Endothelial cell of umbilical vein (primary cell): Measurements from ENCODE around the gene PHC3. TPM values are rescaled to one million over a fixed set of nuclear protein-coding genes. Genes with fewer than 3 reads are reported as not detected.

Source experiments
- BruUV-seq: library from RNA; stranded (reverse); fragments of 400-500 nt; replicated peaks from 2 replicates; lab custom pipeline; 2021; lab: Mats Ljungman, UMichigan
- CTCF ChIA-PET: fragments of 300-600, 350-600 bp; sonication (Branson Sonifier 250); formaldehyde crosslinking; loops from one replicate; lab custom pipeline; 2021; ENCODE audit warnings: antibody characterized with exemption, inconsistent platforms; lab: Charles Lee
- POLR2A ChIA-PET: fragments of 300-600, 350-600 bp; sonication (Branson Sonifier 250); formaldehyde crosslinking; loops from one replicate; lab custom pipeline; 2021; ENCODE audit warnings: antibody characterized with exemption, inconsistent platforms; lab: Charles Lee
- DNase-seq: peaks from one replicate; pipeline ENCODE4 v3.0.0-alpha.2; 2011; ENCODE audit warnings: low read depth, low spot score
- FAIRE-seq: peaks from 2 replicates; lab custom pipeline; 2011; peaks lifted over from hg19 to GRCh38; lab: Jason Lieb, UNC
- H2AFZ ChIP-seq: 2 replicates; pipeline ENCODE4 v1.6.0; 2012; ENCODE audit warnings: low read depth, low read length, control low read depth, inconsistent platforms
- H3K27ac ChIP-seq: 2 replicates; pipeline ENCODE4 v1.5.1; 2011; ENCODE audit warnings: low read depth, mild to moderate bottlenecking, control low read depth, low read length, moderate library complexity; ENCODE audit not compliant: insufficient read depth
- H3K27me3 ChIP-seq, 2 experiments: 2 replicates each; pipeline versions ENCODE4 v1.6.0 to v1.6.1; 2011; ENCODE audit warnings: low read length in 2 of 2, mixed read lengths in 1 of 2; ENCODE audit not compliant: control insufficient read depth in 2 of 2, insufficient read depth in 2 of 2
- H3K36me3 ChIP-seq, 2 experiments: 2 replicates in 1 of 2; 3 replicates in 1 of 2; pipeline ENCODE4 v1.5.1; 2011; ENCODE audit warnings: low read length in 2 of 2, mild to moderate bottlenecking in 1 of 2, moderate library complexity in 1 of 2; ENCODE audit not compliant: control insufficient read depth in 2 of 2, insufficient read depth in 2 of 2; ENCODE audit errors: extremely low read depth in 1 of 2
- H3K4me1 ChIP-seq: 3 replicates; pipeline ENCODE4 v1.5.1; 2011; ENCODE audit warnings: mild to moderate bottlenecking, low read length; ENCODE audit not compliant: control insufficient read depth, insufficient read depth; ENCODE audit errors: extremely low read depth
- H3K4me2 ChIP-seq: 2 replicates; pipeline ENCODE4 v1.6.1; 2011; ENCODE audit warnings: low read length, control low read depth, mixed read lengths; ENCODE audit not compliant: insufficient read depth
- H3K4me3 ChIP-seq, 3 experiments: fragments of 200-600 bp in 1 of 3; sonication (generic), shearing (Covaris generic) in 1 of 3; replicated peaks in 1 of 3; 2 replicates each; pipeline ENCODE4 v1.5.1; 2011 to 2016; ENCODE audit warnings: control low read depth in 3 of 3, low read length in 3 of 3, mild to moderate bottlenecking in 2 of 3, inconsistent platforms in 1 of 3, low read depth in 1 of 3, moderate library complexity in 1 of 3; ENCODE audit not compliant: insufficient read depth in 1 of 3
- H3K79me2 ChIP-seq: 2 replicates; pipeline ENCODE4 v1.6.0; 2012; ENCODE audit warnings: low read length, inconsistent platforms; ENCODE audit not compliant: control insufficient read depth, insufficient read depth
- H3K9ac ChIP-seq: replicated peaks from 2 replicates; pipeline ENCODE3; 2011; ENCODE audit warnings: low read length, control low read depth; ENCODE audit not compliant: insufficient read depth; ENCODE audit errors: extremely low read depth
- H3K9me1 ChIP-seq: replicated peaks from 3 replicates; pipeline ENCODE4 v1.6.0; 2011; ENCODE audit warnings: mild to moderate bottlenecking, low read length; ENCODE audit not compliant: control insufficient read depth, insufficient read depth; ENCODE audit errors: extremely low read depth
- H3K9me3 ChIP-seq: replicated peaks from 2 replicates; pipeline ENCODE4 v1.5.1; 2012; ENCODE audit warnings: low read length, inconsistent platforms; ENCODE audit not compliant: control insufficient read depth, insufficient read depth
- H4K20me1 ChIP-seq: replicated peaks from 2 replicates; pipeline ENCODE3; 2011; ENCODE audit warnings: mild to moderate bottlenecking, low read length; ENCODE audit not compliant: control insufficient read depth, insufficient read depth; ENCODE audit errors: extremely low read depth
- CTCF ChIP-seq, 2 donors: IDR thresholded peaks; 1 replicate in 1 of 2; 2 replicates in 1 of 2; pipeline ENCODE4 v1.5.1; 2011; ENCODE audit warnings: low read length in 2 of 2, mild to moderate bottlenecking in 2 of 2, moderate library complexity in 2 of 2, control low read depth in 1 of 2, inconsistent platforms in 1 of 2, low read depth in 1 of 2; ENCODE audit not compliant: insufficient read depth in 1 of 2; ENCODE audit errors: extremely low read depth in 1 of 2
- EZH2 ChIP-seq: IDR thresholded peaks from 2 replicates; pipeline ENCODE4 v1.6.1; 2012; ENCODE audit warnings: borderline replicate concordance, low read depth, mild to moderate bottlenecking, moderate library complexity, low read length, inconsistent platforms; ENCODE audit not compliant: severe bottlenecking
- FOS ChIP-seq: IDR thresholded peaks from 2 replicates; pipeline ENCODE4 v1.6.1; 2011; ENCODE audit warnings: mild to moderate bottlenecking, low read length, moderate library complexity, borderline replicate concordance; ENCODE audit not compliant: insufficient read depth
- GATA2 ChIP-seq: IDR thresholded peaks from 2 replicates; pipeline ENCODE4 v1.7.0; 2011; ENCODE audit warnings: low read depth, mild to moderate bottlenecking, moderate library complexity, mixed read lengths, low read length; ENCODE audit not compliant: insufficient read length, insufficient read depth
- JUN ChIP-seq: IDR thresholded peaks from 2 replicates; pipeline ENCODE4 v1.6.1; 2011; ENCODE audit warnings: borderline replicate concordance, low read depth; ENCODE audit not compliant: insufficient read length, insufficient read depth
- MAX ChIP-seq: IDR thresholded peaks from 2 replicates; pipeline ENCODE4 v1.6.1; 2011; ENCODE audit not compliant: insufficient read depth, insufficient read length
- MYC ChIP-seq: IDR thresholded peaks from one replicate; pipeline ENCODE4 v1.6.1; 2011; ENCODE audit warnings: mild to moderate bottlenecking, low read depth, low read length
- POLR2A ChIP-seq: IDR thresholded peaks from 2 replicates; pipeline ENCODE4 v1.6.1; 2012; ENCODE audit warnings: low read depth, mild to moderate bottlenecking, control low read depth, low read length
- POLR2AphosphoS5 ChIP-seq: IDR thresholded peaks from 2 replicates; pipeline ENCODE4 v1.6.1; 2012; ENCODE audit warnings: low read depth, mild to moderate bottlenecking, control low read depth, low read length, moderate library complexity; ENCODE audit not compliant: insufficient read depth
- dilution Hi-C: fragments of 300-500 bp; cut with MboI; formaldehyde crosslinking; loops from one replicate; pipeline ENCODE4 v1.15.0; 2019; ENCODE audit warnings: low sequenced_read_pairs; ENCODE audit not compliant: extremely low pct_ligation_motif_present
- intact Hi-C: fragments of 100-400 bp; cut with micrococcal nuclease; formaldehyde crosslinking; loops from one replicate; pipeline ENCODE4 v1.10.0; 2022
- polyA plus RNA-seq, 4 experiments: library from polyadenylated mRNA; depleted of rRNA in 3 of 4; stranded (reverse) in 3 of 4; unstranded in 1 of 4; fragments of >200 nt; gene quantifications; 2 replicates each; pipeline versions ENCODE4 v1.2.1 to v1.2.3, GENCODE V29; 2011 to 2012; ENCODE audit warnings: missing spikeins in 1 of 4
- total RNA-seq: library from RNA; stranded (reverse); gene quantifications from 2 replicates; pipeline ENCODE4 v1.2.3, GENCODE V29; 2021

The PHC3 gene
- total and polyA plus RNA-seq, 2 donors (not counting 3 experiments of a cell fraction or from before 2014, with no cell fraction given) = 35.7 to 45.8 TPM

- no peak for FAIRE-seq
- dilution Hi-C loops = no loop called here
- H3K4me2 ChIP-seq = no peak overlapping the region
Measured at GRCh38 chr3:170130532-170130931, 51.0 kb downstream of the PHC3 start.

More at GRCh38 chr3:170130532-170130931, 51.0 kb downstream of the PHC3 start:
- no peaks in the 10 kb centered on the region for H3K9me3 ChIP-seq
- H2AFZ ChIP-seq = no peak overlapping the region
- no peak overlapping the region for H3K9ac ChIP-seq
- intact Hi-C loops = no loop called here
- no peaks in the 10 kb centered on the region for H3K27me3 ChIP-seq
- H3K36me3 ChIP-seq = peaks cover 7 to 9% of the 10 kb centered on the region in 2 experiments
- no peaks in the 10 kb centered on the region for H4K20me1 ChIP-seq
- ChIA-PET POLR2A (no interaction called here), CTCF (no interaction called here)
- no peaks in the 10 kb centered on the region for H3K9me1 ChIP-seq
- H3K4me1 ChIP-seq = no peaks in the 10 kb centered on the region
- BruUV-seq = no TSS peak
- H3K4me3 ChIP-seq = no peak overlapping the region
- TF ChIP-seq CTCF (IDR thresholded peaks at IDR 0.05; ENCODE audit: extremely low read depth in 1 of 2, insufficient read depth in 1 of 2, low read depth in 1 of 2, low read length in 2 of 2) (no peak), EZH2 (no peak), MAX (no peak), FOS (no peak), GATA2 (no peak), POLR2A (no peak), POLR2AphosphoS5 (no peak), JUN (no peak), MYC (no peak)
- H3K79me2 ChIP-seq = no peaks in the 10 kb centered on the region
- no peak for DNase-seq
- H3K27ac ChIP-seq = no peak overlapping the region
